GM12891 (cell line): ENCODE data around the gene ELMO1.

Experiments
- POLR2A ChIP-seq: IDR thresholded peaks from 2 replicates; pipeline ENCODE4 v1.6.1; 2011; ENCODE audit warnings: low read depth, low read length, control low read depth
- SPI1 ChIP-seq: IDR thresholded peaks from 2 replicates; pipeline ENCODE4 v1.6.1; 2011; ENCODE audit warnings: low read depth, low read length, control low read depth

- TF ChIP-seq POLR2A (no peak), SPI1 (no peak)
These were observed 72.3 kb downstream of the ELMO1 start for GRCh38 chr7:37376386-37376785.
